ENCODE data around the gene PBOV1.

Gene PBOV1

DNA sequence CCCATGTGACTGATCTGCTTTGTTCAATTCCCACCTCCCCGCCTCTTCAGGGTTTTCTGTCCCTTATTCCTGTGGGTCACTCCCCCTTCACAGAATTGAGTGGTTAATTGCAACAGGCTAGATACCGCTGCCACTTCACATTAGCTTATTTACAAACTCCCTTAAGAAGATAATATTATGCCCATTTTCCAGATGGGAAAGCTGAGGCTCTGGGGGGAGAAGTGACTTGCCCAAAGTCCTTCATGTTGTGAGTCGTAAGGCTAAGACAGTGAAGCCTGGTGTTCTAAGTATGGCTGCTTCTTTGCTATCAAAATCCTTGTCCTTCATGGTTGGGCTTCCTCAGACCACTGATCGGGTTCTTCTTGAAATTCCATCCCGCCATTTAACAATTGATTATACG, 39.9 kb upstream of the PBOV1 start:
- no CpG with 5 or more reads among the region's 6 CpGs for whole genome bisulfite sequencing (ENCODE audit: extremely low coverage, insufficient coverage, low lambda C conversion rate)
- DNase-seq = no peak
- no peak overlapping the region for H2BK120ac ChIP-seq (ENCODE audit: low read depth, low read length)

GRCh38 chr6:138257638-138258040, 39.3 kb upstream of the PBOV1 start:
- Histone ChIP-seq H3K4me1 (ENCODE audit: control insufficient read depth, low read depth, low read length) (no peaks in the 10 kb centered on the region), H3K27me3 (ENCODE audit: insufficient read depth, low read length, poor library complexity) (no peaks in the 10 kb centered on the region), H3K36me3 (ENCODE audit: control insufficient read depth, insufficient read depth, low read length) (no peaks in the 10 kb centered on the region), H2AK5ac (ENCODE audit: low read length) (no peak overlapping the region), H2BK5ac (ENCODE audit: low read length) (no peak overlapping the region), H3K79me2 (ENCODE audit: control insufficient read depth, insufficient read depth, low read length) (no peaks in the 10 kb centered on the region), H2BK120ac (ENCODE audit: low read depth, low read length) (no peak overlapping the region), H3K9ac (ENCODE audit: low read length) (no peak overlapping the region), H2BK15ac (replicated peaks; ENCODE audit: low read depth) (no peak overlapping the region), H4K8ac (ENCODE audit: low read depth, low read length) (no peak overlapping the region), H3K18ac (ENCODE audit: low read length) (no peak overlapping the region), H3K27ac (ENCODE audit: low read depth, low read length) (no peak overlapping the region), H3K4me3 (ENCODE audit: low read length) (no peak overlapping the region), H4K5ac (ENCODE audit: low read length) (no peak overlapping the region), H3K4ac (ENCODE audit: low read depth, low read length) (no peak overlapping the region), H3K79me1 (ENCODE audit: low read length) (no peaks in the 10 kb centered on the region), H3K23ac (ENCODE audit: low read length) (no peak overlapping the region), H3K56ac (ENCODE audit: low read length) (no peak overlapping the region), H3K4me2 (ENCODE audit: low read length) (no peak overlapping the region)
- WGBS (ENCODE audit: extremely low coverage, insufficient coverage, low lambda C conversion rate) = no CpG with 5 or more reads among the region's 1 CpG
- DNase-seq = no peak

More for the DNA sequence above, 39.9 kb upstream of the PBOV1 start:
- Histone ChIP-seq H3K79me2 (ENCODE audit: control insufficient read depth, insufficient read depth, low read length) (no peaks in the 10 kb centered on the region), H3K9ac (ENCODE audit: low read length) (no peak overlapping the region), H3K4ac (ENCODE audit: low read depth, low read length) (no peak overlapping the region), H2BK5ac (ENCODE audit: low read length) (no peak overlapping the region), H2AK5ac (ENCODE audit: low read length) (no peak overlapping the region), H3K36me3 (ENCODE audit: control insufficient read depth, insufficient read depth, low read length) (no peaks in the 10 kb centered on the region), H3K4me2 (ENCODE audit: low read length) (no peak overlapping the region), H3K23ac (ENCODE audit: low read length) (no peak overlapping the region), H3K27ac (ENCODE audit: low read depth, low read length) (no peak overlapping the region), H3K27me3 (ENCODE audit: insufficient read depth, low read length, poor library complexity) (no peaks in the 10 kb centered on the region), H3K4me3 (ENCODE audit: low read length) (no peak overlapping the region), H3K79me1 (ENCODE audit: low read length) (no peaks in the 10 kb centered on the region), H3K56ac (ENCODE audit: low read length) (no peak overlapping the region), H2BK15ac (replicated peaks; ENCODE audit: low read depth) (no peak overlapping the region), H3K4me1 (ENCODE audit: control insufficient read depth, low read depth, low read length) (no peaks in the 10 kb centered on the region), H4K5ac (ENCODE audit: low read length) (no peak overlapping the region), H3K18ac (ENCODE audit: low read length) (no peak overlapping the region), H4K8ac (ENCODE audit: low read depth, low read length) (no peak overlapping the region)

GRCh38 chr6:138255443-138255842, 37.2 kb upstream of the PBOV1 start:
- no peak for DNase-seq
- no peak overlapping the region for H3K23ac ChIP-seq (ENCODE audit: low read length)
- H2AK5ac ChIP-seq (ENCODE audit: low read length) = no peak overlapping the region
- H2BK15ac ChIP-seq (replicated peaks; ENCODE audit: low read depth) = no peak overlapping the region
- H3K18ac ChIP-seq (ENCODE audit: low read length) = no peak overlapping the region
- H4K5ac ChIP-seq (ENCODE audit: low read length) = no peak overlapping the region
- no peaks in the 10 kb centered on the region for H3K27me3 ChIP-seq (ENCODE audit: insufficient read depth, low read length, poor library complexity)
- no peak overlapping the region for H3K4ac ChIP-seq (ENCODE audit: low read depth, low read length)
- H4K8ac ChIP-seq (ENCODE audit: low read depth, low read length) = no peak overlapping the region
- no peak overlapping the region for H2BK120ac ChIP-seq (ENCODE audit: low read depth, low read length)
- no peaks in the 10 kb centered on the region for H3K79me2 ChIP-seq (ENCODE audit: control insufficient read depth, insufficient read depth, low read length)
- H2BK5ac ChIP-seq (ENCODE audit: low read length) = no peak overlapping the region
- H3K9ac ChIP-seq (ENCODE audit: low read length) = no peak overlapping the region
- no peaks in the 10 kb centered on the region for H3K4me1 ChIP-seq (ENCODE audit: control insufficient read depth, low read depth, low read length)
- no peak overlapping the region for H3K27ac ChIP-seq (ENCODE audit: low read depth, low read length)
- H3K4me3 ChIP-seq (ENCODE audit: low read length) = no peak overlapping the region
- H3K79me1 ChIP-seq (ENCODE audit: low read length) = no peaks in the 10 kb centered on the region
- no peak overlapping the region for H3K4me2 ChIP-seq (ENCODE audit: low read length)
- WGBS (ENCODE audit: extremely low coverage, insufficient coverage, low lambda C conversion rate) = no CpG with 5 or more reads among the region's 20 CpGs
- H3K56ac ChIP-seq (ENCODE audit: low read length) = no peak overlapping the region
- no peaks in the 10 kb centered on the region for H3K36me3 ChIP-seq (ENCODE audit: control insufficient read depth, insufficient read depth, low read length)

- H2BK120ac ChIP-seq (ENCODE audit: low read depth, low read length) = no peak overlapping the region
- WGBS (ENCODE audit: extremely low coverage, insufficient coverage, low lambda C conversion rate) = no CpG with 5 or more reads among the region's 11 CpGs
- H3K4me3 ChIP-seq (ENCODE audit: low read length) = no peak overlapping the region
- H3K18ac ChIP-seq (ENCODE audit: low read length) = no peak overlapping the region
- H3K79me1 ChIP-seq (ENCODE audit: low read length) = no peaks in the 10 kb centered on the region
- H3K27me3 ChIP-seq (ENCODE audit: insufficient read depth, low read length, poor library complexity) = no peaks in the 10 kb centered on the region
- no peak for DNase-seq
- H4K8ac ChIP-seq (ENCODE audit: low read depth, low read length) = no peak overlapping the region
- no peak overlapping the region for H2BK15ac ChIP-seq (replicated peaks; ENCODE audit: low read depth)
- no peak overlapping the region for H2BK5ac ChIP-seq (ENCODE audit: low read length)
- no peak overlapping the region for H3K23ac ChIP-seq (ENCODE audit: low read length)
- no peak overlapping the region for H4K5ac ChIP-seq (ENCODE audit: low read length)
- H3K4me2 ChIP-seq (ENCODE audit: low read length) = no peak overlapping the region
- no peak overlapping the region for H2AK5ac ChIP-seq (ENCODE audit: low read length)
- no peak overlapping the region for H3K4ac ChIP-seq (ENCODE audit: low read depth, low read length)
- H3K56ac ChIP-seq (ENCODE audit: low read length) = no peak overlapping the region
- no peak overlapping the region for H3K27ac ChIP-seq (ENCODE audit: low read depth, low read length)
- no peaks in the 10 kb centered on the region for H3K79me2 ChIP-seq (ENCODE audit: control insufficient read depth, insufficient read depth, low read length)
- H3K36me3 ChIP-seq (ENCODE audit: control insufficient read depth, insufficient read depth, low read length) = no peaks in the 10 kb centered on the region
- H3K4me1 ChIP-seq (ENCODE audit: control insufficient read depth, low read depth, low read length) = no peaks in the 10 kb centered on the region
- no peak overlapping the region for H3K9ac ChIP-seq (ENCODE audit: low read length)
Measured at GRCh38 chr6:138253731-138254130, 35.4 kb upstream of the PBOV1 start.

DNA sequence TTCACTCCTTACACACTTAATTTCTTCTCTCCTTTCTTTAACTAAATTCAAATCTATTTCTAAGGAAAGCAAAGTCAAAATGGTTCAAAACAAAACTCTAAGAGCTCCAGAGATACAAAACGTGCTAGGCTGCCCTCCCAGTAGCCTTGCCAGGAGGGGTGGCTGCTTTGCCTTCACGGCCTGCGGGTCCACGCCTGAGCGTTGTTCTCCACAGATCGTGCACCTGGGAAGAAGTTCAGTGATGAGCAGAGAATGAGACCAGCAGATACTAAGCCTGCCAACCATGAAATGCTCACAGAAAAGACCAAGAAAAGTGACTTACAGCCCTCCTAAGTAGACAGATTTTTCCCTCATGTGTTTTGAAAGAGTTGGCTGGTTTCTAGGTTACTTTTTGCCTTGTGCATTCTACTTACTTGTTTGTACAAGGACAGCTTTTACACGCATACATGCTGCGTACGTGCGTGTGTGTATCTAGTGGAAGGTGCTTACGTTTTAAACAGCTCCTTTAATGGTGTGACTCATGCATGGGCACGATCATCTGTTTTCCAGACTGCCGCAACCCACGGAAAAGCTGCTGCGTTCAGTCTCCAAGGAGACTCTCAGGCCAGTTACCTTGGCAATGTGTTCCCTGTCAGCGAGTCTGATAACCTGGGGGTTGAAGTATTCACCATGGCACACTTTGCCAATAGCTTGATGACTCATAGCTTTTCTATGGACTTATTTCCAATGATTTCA, 32.4 kb upstream of the PBOV1 start:
- Histone ChIP-seq H4K8ac (ENCODE audit: low read depth, low read length) (no peak overlapping the region), H2BK15ac (replicated peaks; ENCODE audit: low read depth) (no peak overlapping the region), H3K4ac (ENCODE audit: low read depth, low read length) (no peak overlapping the region), H3K79me2 (ENCODE audit: control insufficient read depth, insufficient read depth, low read length) (no peaks in the 10 kb centered on the region), H2BK120ac (ENCODE audit: low read depth, low read length) (no peak overlapping the region), H3K18ac (ENCODE audit: low read length) (no peak overlapping the region), H3K4me2 (ENCODE audit: low read length) (no peak overlapping the region), H3K27ac (ENCODE audit: low read depth, low read length) (no peak overlapping the region), H3K56ac (ENCODE audit: low read length) (no peak overlapping the region), H2BK5ac (ENCODE audit: low read length) (no peak overlapping the region), H3K79me1 (ENCODE audit: low read length) (no peaks in the 10 kb centered on the region), H2AK5ac (ENCODE audit: low read length) (no peak overlapping the region), H3K27me3 (ENCODE audit: insufficient read depth, low read length, poor library complexity) (no peaks in the 10 kb centered on the region), H3K36me3 (ENCODE audit: control insufficient read depth, insufficient read depth, low read length) (no peaks in the 10 kb centered on the region), H3K23ac (ENCODE audit: low read length) (no peak overlapping the region), H3K4me1 (ENCODE audit: control insufficient read depth, low read depth, low read length) (no peaks in the 10 kb centered on the region), H3K9ac (ENCODE audit: low read length) (no peak overlapping the region), H3K4me3 (ENCODE audit: low read length) (no peak overlapping the region), H4K5ac (ENCODE audit: low read length) (no peak overlapping the region)
- no CpG with 5 or more reads among the region's 16 CpGs for WGBS (ENCODE audit: extremely low coverage, insufficient coverage, low lambda C conversion rate)
- DNase-seq = no peak

DNA sequence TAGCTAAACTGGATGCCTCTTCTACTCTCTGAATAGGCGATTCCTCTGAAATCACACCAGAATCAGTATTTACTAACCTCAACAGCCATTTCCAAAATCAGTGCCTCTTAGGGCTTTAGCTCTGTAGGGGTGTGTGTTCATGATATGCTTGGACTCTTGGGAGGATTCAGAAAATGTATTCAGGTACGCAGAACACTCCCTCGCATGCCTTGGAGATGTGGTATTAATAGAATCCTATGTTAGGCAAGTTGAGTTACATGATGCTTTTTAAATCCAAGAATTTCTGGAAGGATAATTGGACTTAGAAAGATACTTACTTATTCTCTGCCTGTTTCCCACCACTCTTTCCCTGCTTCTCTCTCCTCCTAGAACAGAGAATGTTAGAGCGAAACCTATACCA, 31.8 kb upstream of the PBOV1 start:
- no peak overlapping the region for H3K4me2 ChIP-seq (ENCODE audit: low read length)
- H3K27me3 ChIP-seq (ENCODE audit: insufficient read depth, low read length, poor library complexity) = no peaks in the 10 kb centered on the region
- no peak overlapping the region for H3K9ac ChIP-seq (ENCODE audit: low read length)
- WGBS (ENCODE audit: extremely low coverage, insufficient coverage, low lambda C conversion rate) = no CpG with 5 or more reads among the region's 4 CpGs
- H2BK15ac ChIP-seq (replicated peaks; ENCODE audit: low read depth) = no peak overlapping the region
- no peak overlapping the region for H4K5ac ChIP-seq (ENCODE audit: low read length)
- no peaks in the 10 kb centered on the region for H3K79me2 ChIP-seq (ENCODE audit: control insufficient read depth, insufficient read depth, low read length)
- no peak overlapping the region for H2AK5ac ChIP-seq (ENCODE audit: low read length)
- DNase-seq = no peak
- no peak overlapping the region for H2BK120ac ChIP-seq (ENCODE audit: low read depth, low read length)
- H3K79me1 ChIP-seq (ENCODE audit: low read length) = no peaks in the 10 kb centered on the region
- H3K4ac ChIP-seq (ENCODE audit: low read depth, low read length) = no peak overlapping the region
- no peak overlapping the region for H3K4me3 ChIP-seq (ENCODE audit: low read length)
- H3K4me1 ChIP-seq (ENCODE audit: control insufficient read depth, low read depth, low read length) = no peaks in the 10 kb centered on the region
- no peak overlapping the region for H3K27ac ChIP-seq (ENCODE audit: low read depth, low read length)
- H3K36me3 ChIP-seq (ENCODE audit: control insufficient read depth, insufficient read depth, low read length) = no peaks in the 10 kb centered on the region
- no peak overlapping the region for H3K23ac ChIP-seq (ENCODE audit: low read length)
- no peak overlapping the region for H3K56ac ChIP-seq (ENCODE audit: low read length)
- no peak overlapping the region for H2BK5ac ChIP-seq (ENCODE audit: low read length)
- H3K18ac ChIP-seq (ENCODE audit: low read length) = no peak overlapping the region
- no peak overlapping the region for H4K8ac ChIP-seq (ENCODE audit: low read depth, low read length)
